Hepatocyte (in vitro differentiated cells): ENCODE measurements around the gene ABCA5. TPM values are rescaled to one million over a fixed set of nuclear protein-coding genes. Genes with fewer than 3 reads are reported as not detected.

Experiments
- DNase-seq: peaks from one replicate; pipeline ENCODE4 v3.0.0-alpha.2; 2016; ENCODE audit warnings: low spot score
- H2AFZ ChIP-seq: fragments of 200-600 bp; sonication (generic); 2 replicates; pipeline ENCODE4 v1.6.0; 2016; ENCODE audit warnings: antibody characterized with exemption, mild to moderate bottlenecking
- H3K27ac ChIP-seq: fragments of 200-600 bp; sonication (generic); 2 replicates; pipeline ENCODE4 v1.5.1; 2016; ENCODE audit warnings: mild to moderate bottlenecking
- H3K27me3 ChIP-seq: fragments of 200-600 bp; sonication (generic); 2 replicates; pipeline ENCODE4 v1.6.1; 2016
- H3K36me3 ChIP-seq: fragments of 200-600 bp; sonication (generic); replicated peaks from 2 replicates; pipeline ENCODE4 v1.5.1; 2016; ENCODE audit warnings: low read depth; ENCODE audit not compliant: insufficient read depth
- H3K4me1 ChIP-seq: fragments of 200-600 bp; sonication (generic); 2 replicates; pipeline ENCODE4 v1.5.1; 2016; ENCODE audit warnings: mild to moderate bottlenecking, moderate library complexity; ENCODE audit not compliant: insufficient read depth
- H3K4me2 ChIP-seq: fragments of 200-600 bp; sonication (generic); 2 replicates; pipeline ENCODE4 v1.6.0; 2016
- H3K4me3 ChIP-seq: fragments of 200-600 bp; sonication (generic); 2 replicates; pipeline ENCODE4 v1.5.1; 2016; ENCODE audit warnings: mild to moderate bottlenecking
- H3K79me2 ChIP-seq: fragments of 200-600 bp; sonication (generic); 2 replicates; pipeline ENCODE4 v1.6.0; 2017; ENCODE audit warnings: mild to moderate bottlenecking
- H3K9me2 ChIP-seq: fragments of 200-600 bp; sonication (generic); replicated peaks from 2 replicates; pipeline ENCODE4 v1.6.0; 2017; ENCODE audit warnings: mild to moderate bottlenecking; ENCODE audit not compliant: insufficient read depth
- H3K9me3 ChIP-seq: fragments of 200-600 bp; sonication (generic); 2 replicates; pipeline ENCODE4 v1.5.1; 2016; ENCODE audit warnings: low read depth, mild to moderate bottlenecking
- H4K20me1 ChIP-seq: fragments of 200-600 bp; sonication (generic); 2 replicates; pipeline ENCODE4 v1.6.0; 2016; ENCODE audit warnings: mild to moderate bottlenecking; ENCODE audit not compliant: insufficient read depth, poor library complexity, severe bottlenecking
- EZH2 ChIP-seq: fragments of 200-600 bp; sonication (generic); IDR thresholded peaks from 2 replicates; pipeline ENCODE4 v1.6.1; 2016; ENCODE audit warnings: antibody characterized with exemption, mild to moderate bottlenecking, borderline replicate concordance
- EZH2phosphoT487 ChIP-seq: fragments of 200-600 bp; sonication (generic); IDR thresholded peaks from one replicate; pipeline ENCODE4 v1.6.1; 2018; ENCODE audit warnings: antibody characterized with exemption, mild to moderate bottlenecking, low read depth, moderate library complexity; ENCODE audit not compliant: unreplicated experiment, severe bottlenecking
- WGBS: methylation state at CpG from one replicate; pipeline ENCODE4 v1.1.6; 2016; ENCODE audit warnings: low lambda C conversion rate; ENCODE audit errors: missing lambda C conversion rate; 5-methylcytosine and 5-hydroxymethylcytosine counted together
- polyA plus RNA-seq: library from polyadenylated mRNA; unstranded; fragments of >200 nt; fragmentation: Nextera tagmentation; extraction: Ambion mirVana; gene quantifications from 2 replicates; pipeline ENCODE4 v1.2.1, GENCODE V29; 2016
- total RNA-seq: library from RNA; depleted of rRNA; stranded (reverse); fragments of >200 nt; gene quantifications from 2 replicates; pipeline ENCODE4 v1.2.3, GENCODE V29; 2014
- TF ChIP-seq, protein P1 (sequence below): fragments of 200-600 bp; sonication (generic); IDR thresholded peaks from 2 replicates; pipeline ENCODE4 v1.5.1; 2016; ENCODE audit warnings: antibody characterized with exemption, mild to moderate bottlenecking; ENCODE audit not compliant: poor library complexity

The ABCA5 gene
- total and polyA plus RNA-seq, 2 experiments from 2014 or later = 22.4 to 59.8 TPM

DNA sequence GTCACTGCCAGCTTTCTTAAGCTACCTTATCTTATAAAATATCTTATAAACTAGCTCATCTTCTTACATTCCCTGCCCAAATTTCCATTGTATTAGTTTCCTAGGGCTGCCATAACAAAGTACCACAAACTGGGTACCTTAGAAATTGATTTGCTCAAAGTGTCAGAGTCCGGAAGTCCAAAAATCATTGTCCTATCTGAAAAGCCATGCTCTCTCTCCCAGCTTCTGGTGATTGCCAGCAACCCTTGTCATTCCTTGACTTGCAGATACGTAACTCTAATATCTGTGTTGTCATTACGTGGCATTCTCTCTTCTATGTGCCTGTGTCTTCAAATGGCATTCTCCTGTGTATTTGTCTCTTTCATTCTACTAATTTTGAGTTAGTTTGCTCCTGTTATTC lies 96.0 kb downstream of the ABCA5 start:
- peaks cover 8% of the 10 kb centered on the region for H3K4me1 ChIP-seq
- no peaks in the 10 kb centered on the region for H3K36me3 ChIP-seq
- H2AFZ ChIP-seq = no peak overlapping the region
- 94% methylated on average over 3 of the region's 3 CpGs for WGBS
- no peak overlapping the region for H3K27ac ChIP-seq
- H3K9me2 ChIP-seq = no peaks in the 10 kb centered on the region
- TF ChIP-seq EZH2 (no peak), EZH2phosphoT487 (no peak)
- TF ChIP-seq, protein P1, sequence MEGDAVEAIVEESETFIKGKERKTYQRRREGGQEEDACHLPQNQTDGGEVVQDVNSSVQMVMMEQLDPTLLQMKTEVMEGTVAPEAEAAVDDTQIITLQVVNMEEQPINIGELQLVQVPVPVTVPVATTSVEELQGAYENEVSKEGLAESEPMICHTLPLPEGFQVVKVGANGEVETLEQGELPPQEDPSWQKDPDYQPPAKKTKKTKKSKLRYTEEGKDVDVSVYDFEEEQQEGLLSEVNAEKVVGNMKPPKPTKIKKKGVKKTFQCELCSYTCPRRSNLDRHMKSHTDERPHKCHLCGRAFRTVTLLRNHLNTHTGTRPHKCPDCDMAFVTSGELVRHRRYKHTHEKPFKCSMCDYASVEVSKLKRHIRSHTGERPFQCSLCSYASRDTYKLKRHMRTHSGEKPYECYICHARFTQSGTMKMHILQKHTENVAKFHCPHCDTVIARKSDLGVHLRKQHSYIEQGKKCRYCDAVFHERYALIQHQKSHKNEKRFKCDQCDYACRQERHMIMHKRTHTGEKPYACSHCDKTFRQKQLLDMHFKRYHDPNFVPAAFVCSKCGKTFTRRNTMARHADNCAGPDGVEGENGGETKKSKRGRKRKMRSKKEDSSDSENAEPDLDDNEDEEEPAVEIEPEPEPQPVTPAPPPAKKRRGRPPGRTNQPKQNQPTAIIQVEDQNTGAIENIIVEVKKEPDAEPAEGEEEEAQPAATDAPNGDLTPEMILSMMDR = no peak
- H4K20me1 ChIP-seq = no peaks in the 10 kb centered on the region
- no peaks in the 10 kb centered on the region for H3K79me2 ChIP-seq
- no peaks in the 10 kb centered on the region for H3K9me3 ChIP-seq
- no peaks in the 10 kb centered on the region for H3K27me3 ChIP-seq
- no peak overlapping the region for H3K4me3 ChIP-seq
- DNase-seq = no peak
- H3K4me2 ChIP-seq = no peak overlapping the region

DNA sequence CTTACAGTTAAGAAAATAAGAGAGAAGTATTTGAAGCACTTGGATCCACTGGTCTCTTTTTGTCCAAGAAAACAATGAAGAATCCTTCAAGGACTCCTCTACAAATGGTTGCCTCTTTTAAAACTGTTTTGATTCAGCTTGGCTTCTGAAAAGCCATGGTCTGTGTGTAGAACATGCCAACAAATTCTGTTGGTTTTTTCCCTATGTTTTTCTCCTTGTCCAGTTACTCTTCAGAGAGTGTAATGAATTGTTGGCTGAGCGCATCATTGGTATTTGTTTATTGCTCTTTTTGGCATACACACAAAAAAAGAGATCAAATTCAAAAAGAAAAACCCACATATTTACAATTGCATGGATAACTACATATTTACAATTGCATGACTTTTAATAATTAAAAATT lies 98.4 kb downstream of the ABCA5 start, which contains the start of gene ABCA10:
Gene ABCA10 (minus strand): TSS at position 249 of the 400 bp plus-strand sequence. CDS start 3,466 bp downstream, outside the sequence.
- Histone ChIP-seq H4K20me1 (no peaks in the 10 kb centered on the region), H3K4me3 (no peak within 1 kb of the TSS), H3K9me3 (no peaks in the 10 kb centered on the region), H3K9me2 (no peaks in the 10 kb centered on the region), H3K4me1 (peaks cover 8% of the 10 kb centered on the region), H3K36me3 (no peaks in the 10 kb centered on the region), H3K4me2 (no peak within 1 kb of the TSS), H3K27ac (no peak within 1 kb of the TSS), H3K79me2 (no peaks in the 10 kb centered on the region), H3K27me3 (no peaks in the 10 kb centered on the region), H2AFZ (no peak within 1 kb of the TSS)
- no peak for DNase-seq
- WGBS = 93% methylated on average over 1 of the region's 1 CpG
- TF ChIP-seq EZH2 = no peak
- TF ChIP-seq, protein P1 = no peak
- TF ChIP-seq EZH2phosphoT487 = no peak

- Histone ChIP-seq H3K79me2 (no peaks in the 10 kb centered on the region), H3K27ac (no peak overlapping the region), H3K9me2 (no peaks in the 10 kb centered on the region), H4K20me1 (no peaks in the 10 kb centered on the region), H3K27me3 (no peaks in the 10 kb centered on the region), H3K4me2 (no peak overlapping the region), H2AFZ (no peak overlapping the region), H3K4me1 (peaks cover 8% of the 10 kb centered on the region), H3K4me3 (no peak overlapping the region), H3K36me3 (no peaks in the 10 kb centered on the region), H3K9me3 (no peaks in the 10 kb centered on the region)
- no peak for DNase-seq
- TF ChIP-seq EZH2 = no peak
Measured at GRCh38 chr17:69228018-69228417, 98.9 kb downstream of the ABCA5 start.

- no peaks in the 10 kb centered on the region for H3K27me3 ChIP-seq
- no peaks in the 10 kb centered on the region for H3K79me2 ChIP-seq
- no peak for DNase-seq
- H3K4me3 ChIP-seq = no peak overlapping the region
- no peaks in the 10 kb centered on the region for H3K9me3 ChIP-seq
- 62% methylated on average over 2 of the region's 2 CpGs for WGBS
- no peak overlapping the region for H3K4me2 ChIP-seq
- no peaks in the 10 kb centered on the region for H3K9me2 ChIP-seq
- no peaks in the 10 kb centered on the region for H4K20me1 ChIP-seq
- H3K4me1 ChIP-seq = peaks cover 8% of the 10 kb centered on the region
- H3K27ac ChIP-seq = no peak overlapping the region
- TF ChIP-seq EZH2 = no peak
- H2AFZ ChIP-seq = no peak overlapping the region
- no peaks in the 10 kb centered on the region for H3K36me3 ChIP-seq
Measured at GRCh38 chr17:69227541-69227940, 99.4 kb downstream of the ABCA5 start.
